Caco-2 (cell line): ENCODE data around the gene C6orf132. TPM values are rescaled to one million over a fixed set of nuclear protein-coding genes. Genes with fewer than 3 reads are reported as not detected.

Experiments
- BruUV-seq: library from RNA; stranded (reverse); fragments of 400-500 nt; replicated peaks from 2 replicates; lab custom pipeline; 2021; lab: Mats Ljungman, UMichigan
- CTCF ChIA-PET: fragments of 300-600 bp; sonication (Branson Sonifier 250); formaldehyde crosslinking; loops from one replicate; lab custom pipeline; 2022; ENCODE audit warnings: antibody characterized with exemption; lab: Charles Lee
- POLR2A ChIA-PET: fragments of 300-600 bp; sonication (Branson Sonifier 250); formaldehyde crosslinking; loops from one replicate; lab custom pipeline; 2022; ENCODE audit warnings: antibody characterized with exemption; lab: Charles Lee
- DNase-seq, 2 experiments: peaks; one replicate each; pipeline versions ENCODE4 v3.0.0 to v3.0.0-alpha.2; 2020 to 2022
- H3K27me3 ChIP-seq: replicated peaks from 2 replicates; pipeline ENCODE4 v1.6.0; 2011; ENCODE audit warnings: low read length; ENCODE audit not compliant: control insufficient read depth, insufficient read depth
- H3K36me3 ChIP-seq: 2 replicates; pipeline ENCODE4 v1.5.1; 2011; ENCODE audit warnings: low read length; ENCODE audit not compliant: control insufficient read depth, insufficient read depth
- H3K4me1 ChIP-seq: fragments of 250-450 bp; sonication (Bioruptor Pico); 2 replicates; pipeline ENCODE4 v1.5.1; 2020; ENCODE audit warnings: mild to moderate bottlenecking
- H3K4me3 ChIP-seq: 2 replicates; pipeline ENCODE4 v1.5.1; 2011; ENCODE audit warnings: low read depth, mild to moderate bottlenecking, control low read depth, low read length
- H3K9me3 ChIP-seq: fragments of 250-450 bp; sonication (Bioruptor Pico); 2 replicates; pipeline ENCODE4 v1.5.1; 2020; ENCODE audit warnings: mild to moderate bottlenecking, moderate library complexity
- H3K27ac Mint-ChIP-seq: one replicate; pipeline ENCODE4 v1.8.0; 2022; ENCODE audit warnings: mixed read lengths; ENCODE audit not compliant: unreplicated experiment
- H3K27me3 Mint-ChIP-seq: one replicate; pipeline ENCODE4 v1.8.0; 2022; ENCODE audit warnings: mixed read lengths; ENCODE audit not compliant: insufficient read depth, unreplicated experiment
- H3K36me3 Mint-ChIP-seq: one replicate; pipeline ENCODE4 v1.8.0; 2022; ENCODE audit warnings: mild to moderate bottlenecking, mixed read lengths; ENCODE audit not compliant: insufficient read depth, unreplicated experiment
- H3K4me1 Mint-ChIP-seq: one replicate; pipeline ENCODE4 v1.8.0; 2022; ENCODE audit warnings: low read depth, mixed read lengths; ENCODE audit not compliant: unreplicated experiment
- H3K4me3 Mint-ChIP-seq: one replicate; pipeline ENCODE4 v1.8.0; 2022; ENCODE audit warnings: mild to moderate bottlenecking, moderate library complexity, mixed read lengths; ENCODE audit not compliant: unreplicated experiment
- H3K9me3 Mint-ChIP-seq: one replicate; pipeline ENCODE4 v1.8.0; 2022; ENCODE audit warnings: mixed read lengths; ENCODE audit not compliant: unreplicated experiment
- CTCF ChIP-seq, 2 experiments: fragments of 200-600 bp in 1 of 2; IDR thresholded peaks; 1 replicate in 1 of 2; 2 replicates in 1 of 2; pipeline versions ENCODE4 v1.5.1 to v1.8.0; 2011 to 2022; ENCODE audit warnings: antibody characterized with exemption in 1 of 2, control low read depth in 1 of 2, inconsistent platforms in 1 of 2, low read depth in 1 of 2, low read length in 1 of 2, mild to moderate bottlenecking in 1 of 2, moderate library complexity in 1 of 2; ENCODE audit not compliant: insufficient read depth in 1 of 2, severe bottlenecking in 1 of 2, unreplicated experiment in 1 of 2
- intact Hi-C: fragments of 100-400 bp; cut with micrococcal nuclease; formaldehyde crosslinking; loops from one replicate; pipeline ENCODE4 v1.10.0; 2022; ENCODE audit not compliant: unreplicated experiment
- total RNA-seq: library from RNA; stranded (reverse); gene quantifications from 2 replicates; pipeline ENCODE4 v1.2.3, GENCODE V29; 2022

Gene C6orf132
- total RNA-seq, 1 experiment from 2014 or later: 56.2 TPM

- H3K9me3 ChIP-seq: no peaks in the 10 kb centered on the region
- H3K27me3 Mint-ChIP-seq: no peaks in the 10 kb centered on the region
- CTCF ChIA-PET: interaction anchor here (0.6 to 1.3 kb wide), 11 partner anchors 9 to 134 kb away, joined by 3 to 5 read pairs (median 3); partner anchors contain the start of gene C6orf132
- BruUV-seq: no TSS peak
- intact Hi-C loops: loop anchor here (1.0 kb wide), 1 partner anchor 70 kb away; no protein-coding TSS in a partner anchor
- POLR2A ChIA-PET: interaction anchor here (0.6 to 1.8 kb wide), 3 partner anchors 20 to 342 kb away, joined by 3 to 7 read pairs (median 4); partner anchors contain the start of gene C6orf132
- no peak overlapping the region for H3K4me3 ChIP-seq
- H3K27ac Mint-ChIP-seq: peak overlapping the region; percentile 61
- no peak overlapping the region for H3K4me3 Mint-ChIP-seq
- no peaks in the 10 kb centered on the region for H3K36me3 ChIP-seq
- H3K27me3 ChIP-seq: no peaks in the 10 kb centered on the region
- H3K4me1 Mint-ChIP-seq: peaks cover 10% of the 10 kb centered on the region
- peak in 1 of 2 experiments; percentile 50 for DNase-seq
- peak in 1 of 2 experiments; percentile 31 for TF ChIP-seq CTCF (IDR thresholded peaks at IDR 0.05; ENCODE audit: insufficient read depth in 1 of 2, low read depth in 1 of 2, low read length in 1 of 2, severe bottlenecking in 1 of 2, unreplicated experiment in 1 of 2)
- no peaks in the 10 kb centered on the region for H3K9me3 Mint-ChIP-seq
- peaks cover 46% of the 10 kb centered on the region for H3K36me3 Mint-ChIP-seq
- no peaks in the 10 kb centered on the region for H3K4me1 ChIP-seq
Observed at GRCh38 chr6:42095776-42096541, 46.5 kb downstream of the C6orf132 start.

GRCh38 chr6:42095094-42095493 is 47.3 kb downstream of the C6orf132 start:
- no peak for TF ChIP-seq CTCF (IDR thresholded peaks at IDR 0.05; ENCODE audit: insufficient read depth in 1 of 2, low read depth in 1 of 2, low read length in 1 of 2, severe bottlenecking in 1 of 2, unreplicated experiment in 1 of 2)
- H3K9me3 ChIP-seq: no peaks in the 10 kb centered on the region
- no TSS peak for BruUV-seq
- Mint-ChIP-seq H3K4me1 (peaks cover 10% of the 10 kb centered on the region), H3K36me3 (peaks cover 46% of the 10 kb centered on the region), H3K27ac (no peak overlapping the region), H3K4me3 (no peak overlapping the region), H3K27me3 (peaks cover 2% of the 10 kb centered on the region), H3K9me3 (no peaks in the 10 kb centered on the region)
- CTCF ChIA-PET: interaction anchor here (1.2 to 1.3 kb wide), 2 partner anchors 11 to 74 kb away, joined by 3 read pairs; no protein-coding TSS in a partner anchor
- H3K36me3 ChIP-seq: no peaks in the 10 kb centered on the region
- POLR2A ChIA-PET: interaction anchor here (1.8 kb wide), 1 partner anchor 48 kb away, joined by 7 read pairs; the partner anchor contains the start of gene C6orf132
- DNase-seq: no peak
- no peaks in the 10 kb centered on the region for H3K27me3 ChIP-seq
- H3K4me3 ChIP-seq: no peak overlapping the region
- intact Hi-C loops: no loop called here
- H3K4me1 ChIP-seq: no peaks in the 10 kb centered on the region

GRCh38 chr6:42093582-42094329 is 48.7 kb downstream of the C6orf132 start:
- H3K4me1 Mint-ChIP-seq: peaks cover 8% of the 10 kb centered on the region
- Histone ChIP-seq H3K9me3 (no peaks in the 10 kb centered on the region), H3K4me1 (no peaks in the 10 kb centered on the region), H3K27me3 (no peaks in the 10 kb centered on the region), H3K4me3 (no peak overlapping the region), H3K36me3 (no peaks in the 10 kb centered on the region)
- DNase-seq: peak; percentile 54 to 71
- H3K27me3 Mint-ChIP-seq: peaks cover 2% of the 10 kb centered on the region
- BruUV-seq: no TSS peak
- no peak for TF ChIP-seq CTCF (IDR thresholded peaks at IDR 0.05; ENCODE audit: insufficient read depth in 1 of 2, low read depth in 1 of 2, low read length in 1 of 2, severe bottlenecking in 1 of 2, unreplicated experiment in 1 of 2)
- H3K27ac Mint-ChIP-seq: no peak overlapping the region
- intact Hi-C loops: no loop called here
- POLR2A ChIA-PET: no interaction called here
- CTCF ChIA-PET: interaction anchor here (0.5 to 1.3 kb wide), 3 partner anchors 50 to 173 kb away, joined by 3 read pairs; partner anchors contain the start of genes BYSL and MED20
- no peaks in the 10 kb centered on the region for H3K9me3 Mint-ChIP-seq
- peaks cover 37% of the 10 kb centered on the region for H3K36me3 Mint-ChIP-seq
- H3K4me3 Mint-ChIP-seq: no peak overlapping the region
